H7 (cell line): ENCODE results near the gene LRRIQ1. TPM values are rescaled to one million over a fixed set of nuclear protein-coding genes. Genes with fewer than 3 reads are reported as not detected.
"Not testable (repeated sequence)": the region's sequence is repeated elsewhere in the genome, so short reads cannot be mapped to it uniquely, and the experiment has no call there.

Experiments used
- DNase-seq: peaks from one replicate; pipeline ENCODE4 v3.0.0; 2012
- H3K27me3 ChIP-seq: 2 replicates; pipeline ENCODE4 v1.6.0; 2011; ENCODE audit warnings: mild to moderate bottlenecking, low read length; ENCODE audit not compliant: control insufficient read depth, insufficient read depth
- H3K36me3 ChIP-seq: replicated peaks from 2 replicates; pipeline ENCODE4 v1.5.1; 2011; ENCODE audit warnings: low read length; ENCODE audit not compliant: control insufficient read depth, insufficient read depth
- H3K4me3 ChIP-seq: 2 replicates; pipeline ENCODE4 v1.5.1; 2011; ENCODE audit warnings: low read depth, mild to moderate bottlenecking, control low read depth, low read length, moderate library complexity; ENCODE audit not compliant: insufficient read depth
- total RNA-seq: library from RNA; depleted of rRNA; stranded (reverse); fragments of >200 nt; shearing (Covaris generic); gene quantifications from 2 replicates; pipeline ENCODE4 v1.2.3, GENCODE V29; 2014

The LRRIQ1 gene
- total RNA-seq, 1 experiment from 2014 or later, result 0.17 TPM

DNA sequence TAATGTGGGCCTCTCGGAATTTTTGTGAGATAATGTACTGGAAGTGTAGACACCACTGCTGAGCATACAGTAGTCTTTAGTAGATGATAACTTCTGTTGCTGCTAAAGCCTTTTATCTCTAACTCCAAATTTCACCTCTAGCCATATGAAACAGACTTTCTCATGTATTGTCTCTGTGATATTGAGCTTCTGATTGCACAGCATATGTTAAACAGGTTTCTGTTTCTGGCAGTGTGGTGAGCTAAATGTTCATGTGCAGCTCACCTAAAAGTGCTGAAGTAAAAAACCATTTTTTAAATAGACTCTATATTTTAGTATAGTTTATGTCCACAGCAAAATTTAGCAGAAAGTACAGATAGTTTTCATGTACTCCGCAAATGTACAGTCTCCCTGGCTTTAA lies 154.6 kb downstream of the LRRIQ1 start:
- Histone ChIP-seq H3K4me3 (no peak overlapping the region), H3K27me3 (no peaks in the 10 kb centered on the region; the same call in 1 of the 2 replicates), H3K36me3 (no peaks in the 10 kb centered on the region)
- DNase-seq, result no peak

GRCh38 chr12:85203809-85204208 lies 167.7 kb downstream of the LRRIQ1 start:
- not testable (repeated sequence) for DNase-seq, H3K36me3 ChIP-seq, H3K4me3 ChIP-seq, H3K27me3 ChIP-seq

DNA sequence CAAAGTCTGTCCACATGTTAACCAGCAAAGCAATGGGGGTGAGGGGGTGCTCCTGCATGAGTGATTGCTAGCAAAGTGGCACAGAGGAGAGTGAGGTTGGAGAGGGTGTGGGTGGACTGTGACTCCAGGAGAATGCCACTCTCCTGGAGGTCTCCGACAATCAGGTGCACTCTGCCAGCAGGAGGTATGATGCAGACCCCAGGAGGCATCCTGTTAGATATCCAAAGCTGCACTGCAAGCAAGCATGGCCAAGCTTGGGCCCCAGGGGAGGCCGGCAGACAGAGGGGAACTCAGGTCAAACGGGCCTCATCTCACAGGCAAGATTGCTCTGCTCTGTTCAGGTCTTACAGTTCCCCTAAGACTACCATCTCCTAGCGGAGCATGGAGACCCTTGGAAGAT lies 170.4 kb downstream of the LRRIQ1 start:
- no peaks in the 10 kb centered on the region for H3K27me3 ChIP-seq
- H3K4me3 ChIP-seq, result no peak overlapping the region
- no peaks in the 10 kb centered on the region for H3K36me3 ChIP-seq
- no peak for DNase-seq

GRCh38 chr12:85224339-85224738 lies 188.2 kb downstream of the LRRIQ1 start:
- not testable (repeated sequence) for H3K4me3 ChIP-seq, DNase-seq, H3K36me3 ChIP-seq, H3K27me3 ChIP-seq

- Histone ChIP-seq H3K27me3 (no peaks in the 10 kb centered on the region), H3K4me3 (no peak overlapping the region), H3K36me3 (no peaks in the 10 kb centered on the region)
- DNase-seq, result no peak
Observed at GRCh38 chr12:85225501-85225900, 189.3 kb downstream of the LRRIQ1 start.

GRCh38 chr12:85237327-85237726 lies 201.2 kb downstream of the LRRIQ1 start:
- H3K4me3 ChIP-seq, result no peak overlapping the region
- no peaks in the 10 kb centered on the region for H3K36me3 ChIP-seq
- H3K27me3 ChIP-seq, result no peaks in the 10 kb centered on the region
- DNase-seq, result no peak

GRCh38 chr12:85244561-85244960 lies 208.4 kb downstream of the LRRIQ1 start:
- no peaks in the 10 kb centered on the region for H3K27me3 ChIP-seq
- H3K36me3 ChIP-seq, result no peaks in the 10 kb centered on the region
- DNase-seq, result no peak
- H3K4me3 ChIP-seq, result no peak overlapping the region

- H3K27me3 ChIP-seq, result no peaks in the 10 kb centered on the region
- no peak for DNase-seq
- no peak overlapping the region for H3K4me3 ChIP-seq
- H3K36me3 ChIP-seq, result no peaks in the 10 kb centered on the region
Observed at GRCh38 chr12:85253853-85254252, 217.7 kb downstream of the LRRIQ1 start.

DNA sequence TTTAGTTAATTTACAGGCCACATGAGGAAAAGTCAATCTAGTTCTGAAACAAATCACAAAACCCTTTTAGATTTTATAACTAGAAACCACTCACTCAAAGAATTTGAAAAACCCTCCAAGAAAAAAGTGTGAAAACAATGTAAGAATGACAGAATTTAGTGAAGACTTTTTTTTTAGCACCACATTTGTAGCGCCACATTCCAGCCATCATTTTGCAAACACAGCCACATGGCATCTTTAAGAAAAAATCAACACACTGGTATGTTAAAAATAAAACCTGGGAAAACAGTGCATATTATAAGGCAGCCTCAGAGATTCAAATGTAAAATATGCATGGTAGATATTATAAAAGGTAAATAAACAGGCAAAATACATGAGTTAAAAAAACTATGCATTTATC lies 221.5 kb downstream of the LRRIQ1 start:
- H3K4me3 ChIP-seq, result no peak overlapping the region
- no peak for DNase-seq
- no peaks in the 10 kb centered on the region for H3K27me3 ChIP-seq
- no peaks in the 10 kb centered on the region for H3K36me3 ChIP-seq

GRCh38 chr12:85260447-85260846 lies 224.3 kb downstream of the LRRIQ1 start:
- no peak overlapping the region for H3K4me3 ChIP-seq
- no peak for DNase-seq

DNA sequence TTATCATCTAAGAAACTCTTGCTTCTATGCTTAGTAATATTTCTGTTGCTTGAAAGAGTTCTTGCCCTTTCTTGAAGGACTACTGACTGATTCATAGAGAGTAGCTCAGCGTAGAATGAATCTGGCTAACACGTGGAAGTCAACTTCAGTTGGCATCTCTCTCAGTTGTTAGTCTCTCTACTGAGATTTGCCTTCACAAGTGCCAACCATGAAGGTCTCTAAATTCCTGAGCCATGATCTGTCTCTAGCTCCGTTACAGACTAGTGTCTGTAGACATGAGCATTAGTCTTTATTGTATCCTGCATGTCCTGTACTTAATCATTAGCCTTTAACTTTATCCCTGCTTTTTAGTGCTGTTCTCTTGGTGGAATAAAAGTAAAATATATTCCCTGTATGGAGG lies 224.7 kb downstream of the LRRIQ1 start:
- Histone ChIP-seq H3K27me3 (no peaks in the 10 kb centered on the region), H3K36me3 (no peaks in the 10 kb centered on the region), H3K4me3 (no peak overlapping the region)
- no peak for DNase-seq

More at GRCh38 chr12:85260447-85260846, 224.3 kb downstream of the LRRIQ1 start:
- no peaks in the 10 kb centered on the region for H3K27me3 ChIP-seq
- H3K36me3 ChIP-seq, result no peaks in the 10 kb centered on the region

DNA sequence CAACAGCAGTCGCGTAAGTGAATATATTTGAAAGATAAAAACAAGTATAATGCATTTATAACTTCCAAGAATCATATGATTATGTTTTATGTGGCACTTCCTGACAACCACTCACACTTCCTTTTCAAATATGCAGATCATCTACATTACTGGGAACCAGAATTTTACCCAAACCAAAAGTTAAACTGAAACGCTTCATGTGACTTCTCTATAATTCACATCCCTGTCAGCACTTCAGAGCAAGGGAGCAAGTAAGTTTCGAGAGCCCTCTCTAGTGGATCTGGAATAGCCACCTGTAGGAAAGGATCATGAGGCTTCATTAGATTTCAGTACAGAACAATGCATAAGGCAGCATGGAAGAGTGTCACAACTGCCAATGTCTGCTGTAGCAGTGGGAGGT lies 230.2 kb downstream of the LRRIQ1 start:
- Histone ChIP-seq H3K27me3 (no peaks in the 10 kb centered on the region), H3K36me3 (no peaks in the 10 kb centered on the region), H3K4me3 (no peak overlapping the region)
- no peak for DNase-seq

- Histone ChIP-seq H3K4me3 (peak overlapping the region; percentile 29; the same call in 1 of the 2 replicates), H3K27me3 (peaks cover 66% of the 10 kb centered on the region), H3K36me3 (no peaks in the 10 kb centered on the region)
- DNase-seq, result no peak
Observed at GRCh38 chr12:85273381-85274314, 237.5 kb downstream of the LRRIQ1 start.

DNA sequence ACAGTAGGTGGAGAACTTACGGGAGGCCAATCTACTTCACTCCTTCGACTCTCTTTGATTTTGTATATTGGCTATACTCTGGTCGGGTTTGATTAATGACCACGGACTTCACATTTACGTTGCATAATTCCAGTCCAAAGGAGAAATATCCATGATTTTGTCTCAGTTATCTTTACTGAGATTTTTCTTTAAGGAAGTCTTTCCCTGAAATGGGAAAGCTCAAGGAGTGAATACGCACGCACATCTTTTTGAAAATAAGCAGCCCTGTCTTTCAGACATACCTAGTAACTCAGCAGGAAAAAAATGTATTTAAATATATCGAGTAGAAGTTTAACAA lies 238.1 kb downstream of the LRRIQ1 start:
- Histone ChIP-seq H3K4me3 (no peak overlapping the region), H3K27me3 (peaks cover 72% of the 10 kb centered on the region), H3K36me3 (no peaks in the 10 kb centered on the region)
- no peak for DNase-seq

GRCh38 chr12:85275374-85275773 lies 239.2 kb downstream of the LRRIQ1 start:
- no peak for DNase-seq
- peaks cover 73% of the 10 kb centered on the region for H3K27me3 ChIP-seq
- H3K36me3 ChIP-seq, result no peaks in the 10 kb centered on the region
- no peak overlapping the region for H3K4me3 ChIP-seq
